ENCODE data around the gene ZBTB38.

DNA sequence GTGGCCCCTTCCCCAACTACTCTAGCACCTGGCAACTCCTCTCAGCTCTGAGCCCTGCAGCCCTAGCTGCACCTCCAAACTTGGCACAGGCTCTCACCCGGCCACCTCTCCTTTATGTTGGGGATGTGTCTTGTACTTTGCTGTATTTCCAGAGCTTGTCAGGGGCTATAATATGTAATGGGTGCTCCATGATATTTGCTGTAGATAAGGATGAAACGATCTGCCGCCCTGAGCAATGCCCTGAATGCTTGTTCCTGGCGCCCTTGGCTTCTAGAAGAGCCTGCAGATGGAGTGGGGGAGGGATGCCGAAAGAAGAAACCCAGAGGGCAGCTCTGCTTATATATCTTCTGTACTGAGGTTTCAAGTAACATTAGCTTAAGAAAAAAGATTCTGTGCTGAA is 35.9 kb upstream of the ZBTB38 start:
- TF ChIP-seq, protein P1, sequence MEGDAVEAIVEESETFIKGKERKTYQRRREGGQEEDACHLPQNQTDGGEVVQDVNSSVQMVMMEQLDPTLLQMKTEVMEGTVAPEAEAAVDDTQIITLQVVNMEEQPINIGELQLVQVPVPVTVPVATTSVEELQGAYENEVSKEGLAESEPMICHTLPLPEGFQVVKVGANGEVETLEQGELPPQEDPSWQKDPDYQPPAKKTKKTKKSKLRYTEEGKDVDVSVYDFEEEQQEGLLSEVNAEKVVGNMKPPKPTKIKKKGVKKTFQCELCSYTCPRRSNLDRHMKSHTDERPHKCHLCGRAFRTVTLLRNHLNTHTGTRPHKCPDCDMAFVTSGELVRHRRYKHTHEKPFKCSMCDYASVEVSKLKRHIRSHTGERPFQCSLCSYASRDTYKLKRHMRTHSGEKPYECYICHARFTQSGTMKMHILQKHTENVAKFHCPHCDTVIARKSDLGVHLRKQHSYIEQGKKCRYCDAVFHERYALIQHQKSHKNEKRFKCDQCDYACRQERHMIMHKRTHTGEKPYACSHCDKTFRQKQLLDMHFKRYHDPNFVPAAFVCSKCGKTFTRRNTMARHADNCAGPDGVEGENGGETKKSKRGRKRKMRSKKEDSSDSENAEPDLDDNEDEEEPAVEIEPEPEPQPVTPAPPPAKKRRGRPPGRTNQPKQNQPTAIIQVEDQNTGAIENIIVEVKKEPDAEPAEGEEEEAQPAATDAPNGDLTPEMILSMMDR (IDR thresholded peaks at IDR 0.05 in 8 of 11, conservative IDR thresholded peaks at IDR 0.05 in 3 of 11): no peak
- no peak for TF ChIP-seq POLR2AphosphoS5 (IDR thresholded peaks at IDR 0.05)
